H9 (cell line): Measurements from ENCODE around the gene GADD45GIP1. TPM values are rescaled to one million over a fixed set of nuclear protein-coding genes. Genes with fewer than 3 reads are reported as not detected.

Experiments
- DNase-seq: peaks from one replicate; pipeline ENCODE4 v3.0.0-alpha.2; 2017
- H2AFZ ChIP-seq: one replicate; pipeline ENCODE4 v1.6.1; 2013; ENCODE audit warnings: mild to moderate bottlenecking, low read length, control low read depth, moderate library complexity
- H2AK5ac ChIP-seq: 2 replicates; pipeline ENCODE4 v1.6.1; 2013; ENCODE audit warnings: low read length, control low read depth, mixed read lengths; ENCODE audit not compliant: insufficient read length
- H2BK120ac ChIP-seq: one replicate; pipeline ENCODE4 v1.6.1; 2013; ENCODE audit warnings: low read depth, mild to moderate bottlenecking, low read length, control low read depth, inconsistent platforms; ENCODE audit not compliant: poor library complexity, severe bottlenecking
- H2BK12ac ChIP-seq: 2 replicates; pipeline ENCODE4 v1.6.1; 2013; ENCODE audit warnings: low read length, control low read depth, mixed read lengths, low read depth; ENCODE audit not compliant: insufficient read length
- H2BK15ac ChIP-seq: 2 replicates; pipeline ENCODE4 v1.6.1; 2013; ENCODE audit warnings: low read depth, low read length, control low read depth
- H2BK20ac ChIP-seq: one replicate; pipeline ENCODE4 v1.6.1; 2013; ENCODE audit warnings: low read depth, mild to moderate bottlenecking, low read length, control low read depth, inconsistent platforms; ENCODE audit not compliant: poor library complexity, severe bottlenecking
- H2BK5ac ChIP-seq: 2 replicates; pipeline ENCODE4 v1.6.1; 2013; ENCODE audit warnings: low read length, control low read depth, mixed read lengths; ENCODE audit not compliant: insufficient read length
- H3K14ac ChIP-seq: 2 replicates; pipeline ENCODE4 v1.6.1; 2013; ENCODE audit warnings: low read length, control low read depth; ENCODE audit not compliant: insufficient read depth
- H3K18ac ChIP-seq: 2 replicates; pipeline ENCODE4 v1.6.1; 2013; ENCODE audit warnings: low read depth, mild to moderate bottlenecking, mixed read lengths, low read length, control low read depth; ENCODE audit not compliant: insufficient read length
- H3K23ac ChIP-seq: 2 replicates; pipeline ENCODE4 v1.6.1; 2013; ENCODE audit warnings: low read length, control low read depth, mixed read lengths, low read depth; ENCODE audit not compliant: insufficient read length
- H3K23me2 ChIP-seq: 2 replicates; pipeline ENCODE4 v1.6.1; 2013; ENCODE audit warnings: low read depth, mild to moderate bottlenecking, mixed read lengths, low read length, control low read depth; ENCODE audit not compliant: insufficient read length, poor library complexity, severe bottlenecking
- H3K27ac ChIP-seq: 2 replicates; pipeline ENCODE4 v1.5.1; 2013; ENCODE audit warnings: low read length, control low read depth, mixed read lengths, low read depth; ENCODE audit not compliant: insufficient read length
- H3K27me3 ChIP-seq: 2 replicates; pipeline ENCODE4 v1.6.1; 2013; ENCODE audit warnings: low read length, control low read depth, inconsistent platforms; ENCODE audit not compliant: insufficient read depth
- H3K4ac ChIP-seq: 2 replicates; pipeline ENCODE4 v1.6.1; 2013; ENCODE audit warnings: low read depth, mild to moderate bottlenecking, control low read depth, inconsistent platforms, low read length, moderate library complexity
- H3K4me1 ChIP-seq: 2 replicates; pipeline ENCODE4 v1.6.1; 2013; ENCODE audit warnings: low read length, control low read depth, inconsistent platforms; ENCODE audit not compliant: insufficient read depth
- H3K4me2 ChIP-seq: 2 replicates; pipeline ENCODE4 v1.6.1; 2013; ENCODE audit warnings: low read length, control low read depth, mixed read lengths; ENCODE audit not compliant: insufficient read length, insufficient read depth
- H3K56ac ChIP-seq: 2 replicates; pipeline ENCODE4 v1.6.1; 2013; ENCODE audit warnings: low read depth, mild to moderate bottlenecking, mixed read lengths, low read length, control low read depth; ENCODE audit not compliant: insufficient read length
- H3K79me1 ChIP-seq: 2 replicates; pipeline ENCODE4 v1.6.1; 2013; ENCODE audit warnings: low read depth, mild to moderate bottlenecking, moderate library complexity, low read length, control low read depth, inconsistent platforms; ENCODE audit not compliant: insufficient read depth, poor library complexity, severe bottlenecking
- H3K79me2 ChIP-seq: 2 replicates; pipeline ENCODE4 v1.6.1; 2013; ENCODE audit warnings: low read length, control low read depth, inconsistent platforms; ENCODE audit not compliant: insufficient read depth
- H3K9ac ChIP-seq: 2 replicates; pipeline ENCODE4 v1.6.1; 2013; ENCODE audit warnings: low read length, control low read depth, mixed read lengths; ENCODE audit not compliant: insufficient read length; ENCODE audit errors: extremely low read depth
- H3K9me3 ChIP-seq: one replicate; pipeline ENCODE4 v1.6.1; 2013; ENCODE audit warnings: low read depth, low read length, inconsistent platforms; ENCODE audit not compliant: control insufficient read depth
- H3T11ph ChIP-seq: one replicate; pipeline ENCODE4 v1.6.1; 2013; ENCODE audit warnings: mild to moderate bottlenecking, low read length, control low read depth, inconsistent platforms
- H4K20me1 ChIP-seq: one replicate; pipeline ENCODE4 v1.6.1; 2013; ENCODE audit not compliant: control insufficient read depth, insufficient read length, insufficient read depth
- H4K5ac ChIP-seq: 2 replicates; pipeline ENCODE4 v1.6.1; 2013; ENCODE audit warnings: low read depth, mild to moderate bottlenecking, mixed read lengths, low read length, control low read depth; ENCODE audit not compliant: insufficient read length
- H4K8ac ChIP-seq: replicated peaks from 2 replicates; pipeline ENCODE4 v1.6.1; 2013; ENCODE audit warnings: low read length, control low read depth, mixed read lengths, low read depth; ENCODE audit not compliant: insufficient read length
- H4K91ac ChIP-seq: 2 replicates; pipeline ENCODE4 v1.6.1; 2013; ENCODE audit warnings: low read depth, mild to moderate bottlenecking, moderate library complexity, mixed read lengths, low read length, control low read depth; ENCODE audit not compliant: insufficient read length
- H3K27ac Mint-ChIP-seq, 3 experiments: 2 replicates in 2 of 3; 3 replicates in 1 of 3; pipeline ENCODE4 v1.8.0; 2020 to 2021; ENCODE audit warnings: mixed read lengths in 3 of 3, mild to moderate bottlenecking in 1 of 3, moderate library complexity in 1 of 3
- H3K27me3 Mint-ChIP-seq: 2 replicates; pipeline ENCODE4 v1.8.0; 2021; ENCODE audit warnings: low read depth, mild to moderate bottlenecking, moderate library complexity, mixed read lengths
- H3K36me3 Mint-ChIP-seq, 3 experiments: 2 replicates in 2 of 3; 3 replicates in 1 of 3; pipeline ENCODE4 v1.8.0; 2020 to 2021; ENCODE audit warnings: low read depth in 3 of 3, mixed read lengths in 3 of 3; ENCODE audit not compliant: insufficient read depth in 1 of 3
- H3K4me1 Mint-ChIP-seq, 2 experiments: 2 replicates each; pipeline ENCODE4 v1.8.0; 2020; ENCODE audit warnings: mixed read lengths in 2 of 2
- H3K4me3 Mint-ChIP-seq, 2 experiments: 2 replicates in 1 of 2; 3 replicates in 1 of 2; pipeline ENCODE4 v1.8.0; 2020 to 2021; ENCODE audit warnings: mild to moderate bottlenecking in 2 of 2, mixed read lengths in 2 of 2, moderate library complexity in 1 of 2
- H3K9me3 Mint-ChIP-seq, 2 experiments: 2 replicates in 1 of 2; 3 replicates in 1 of 2; pipeline ENCODE4 v1.8.0; 2020; ENCODE audit warnings: mild to moderate bottlenecking in 2 of 2, mixed read lengths in 2 of 2, moderate library complexity in 1 of 2
- WGBS: extraction: QIAGEN DNeasy Blood & Tissue Kit; methylation state at CpG from one replicate; pipeline ENCODE4 v1.1.7; 2013; ENCODE audit warnings: missing lambda C conversion rate, low lambda C conversion rate, mixed read lengths; ENCODE audit not compliant: insufficient read length; ENCODE audit errors: extremely low coverage; 5-methylcytosine and 5-hydroxymethylcytosine counted together
- total RNA-seq: library from RNA; stranded (reverse); gene quantifications from 2 replicates; pipeline ENCODE4 v1.2.1, GENCODE V29; 2021
- TF ChIP-seq, protein P1 (sequence below): fragments of 200-600 bp; sonication (generic); conservative IDR thresholded peaks from 3 replicates; pipeline ENCODE4 v1.8.0; 2021; ENCODE audit warnings: antibody characterized with exemption, mild to moderate bottlenecking

The GADD45GIP1 gene
- total RNA-seq, 1 experiment from 2014 or later, result 44.5 TPM

DNA sequence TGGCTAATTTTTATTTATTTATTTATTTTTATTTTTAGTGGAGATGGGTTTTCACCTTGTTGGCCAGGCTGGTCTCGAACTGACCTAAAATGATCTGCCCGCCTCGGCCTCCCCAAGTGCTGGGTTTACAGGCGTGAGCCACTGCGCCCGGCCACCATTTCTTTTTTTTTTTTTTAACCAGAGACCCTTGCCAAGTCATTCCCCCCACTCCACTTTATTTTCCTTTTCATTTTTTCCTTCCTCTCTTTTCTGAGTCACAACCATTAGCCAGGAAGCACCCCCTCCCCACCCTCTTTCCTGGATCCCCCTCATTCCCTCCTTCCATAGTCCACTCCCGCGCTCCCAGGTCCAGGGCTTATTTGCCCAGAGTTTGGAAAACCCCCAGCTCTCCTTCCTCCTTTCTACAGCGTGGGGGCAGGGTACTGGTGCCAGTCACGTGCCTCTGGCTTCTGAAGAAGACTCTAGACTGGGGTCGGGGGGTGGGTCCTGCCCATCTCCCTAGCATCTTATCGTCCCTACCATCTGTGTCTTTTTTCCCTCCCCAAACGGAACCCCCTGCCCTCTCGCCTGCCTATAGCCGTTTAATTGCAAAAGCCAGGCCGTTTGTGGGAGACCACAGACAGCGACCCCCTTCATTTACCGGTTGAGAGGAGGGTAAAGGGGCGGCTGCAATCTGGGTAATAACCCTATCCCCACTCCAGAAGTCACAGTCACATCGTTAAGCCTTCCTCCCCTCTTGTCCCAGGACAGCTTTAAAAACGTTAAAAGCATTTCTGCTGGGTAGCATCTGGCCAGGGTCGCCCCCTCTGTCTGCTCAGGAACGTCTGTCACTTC, 19.7 kb downstream of the GADD45GIP1 start:
- H3K79me1 ChIP-seq, result peaks cover 12% of the 10 kb centered on the region
- H4K5ac ChIP-seq, result no peak overlapping the region
- no peaks in the 10 kb centered on the region for H3K27me3 ChIP-seq
- WGBS, result no CpG with 5 or more reads among the region's 23 CpGs
- H3K4me1 ChIP-seq, result no peaks in the 10 kb centered on the region; the same call in 1 of the 2 replicates
- peak; percentile 69 for DNase-seq
- Mint-ChIP-seq H3K27ac (peak overlapping the region; percentile 71 to 97 (median 97)), H3K27me3 (no peaks in the 10 kb centered on the region; the same call in 1 of the 2 replicates), H3K4me3 (peak overlapping the region; percentile 98 to 99), H3K9me3 (no peaks in the 10 kb centered on the region; a peak in 1 of 5 replicates), H3K36me3 (peaks cover 36 to 47% (median 39%) of the 10 kb centered on the region in 3 experiments), H3K4me1 (peaks cover 27 to 47% of the 10 kb centered on the region in 2 experiments)
- H3K4me2 ChIP-seq, result peak overlapping the region; percentile 30
- H2BK12ac ChIP-seq, result no peak overlapping the region
- H2BK120ac ChIP-seq, result peak overlapping the region; percentile 17
- no peak overlapping the region for H3K27ac ChIP-seq
- no peak overlapping the region for H2BK20ac ChIP-seq
- H3K4ac ChIP-seq, result no peak overlapping the region
- no peak overlapping the region for H3K9ac ChIP-seq
- H3K14ac ChIP-seq, result no peak overlapping the region
- TF ChIP-seq, protein P1, sequence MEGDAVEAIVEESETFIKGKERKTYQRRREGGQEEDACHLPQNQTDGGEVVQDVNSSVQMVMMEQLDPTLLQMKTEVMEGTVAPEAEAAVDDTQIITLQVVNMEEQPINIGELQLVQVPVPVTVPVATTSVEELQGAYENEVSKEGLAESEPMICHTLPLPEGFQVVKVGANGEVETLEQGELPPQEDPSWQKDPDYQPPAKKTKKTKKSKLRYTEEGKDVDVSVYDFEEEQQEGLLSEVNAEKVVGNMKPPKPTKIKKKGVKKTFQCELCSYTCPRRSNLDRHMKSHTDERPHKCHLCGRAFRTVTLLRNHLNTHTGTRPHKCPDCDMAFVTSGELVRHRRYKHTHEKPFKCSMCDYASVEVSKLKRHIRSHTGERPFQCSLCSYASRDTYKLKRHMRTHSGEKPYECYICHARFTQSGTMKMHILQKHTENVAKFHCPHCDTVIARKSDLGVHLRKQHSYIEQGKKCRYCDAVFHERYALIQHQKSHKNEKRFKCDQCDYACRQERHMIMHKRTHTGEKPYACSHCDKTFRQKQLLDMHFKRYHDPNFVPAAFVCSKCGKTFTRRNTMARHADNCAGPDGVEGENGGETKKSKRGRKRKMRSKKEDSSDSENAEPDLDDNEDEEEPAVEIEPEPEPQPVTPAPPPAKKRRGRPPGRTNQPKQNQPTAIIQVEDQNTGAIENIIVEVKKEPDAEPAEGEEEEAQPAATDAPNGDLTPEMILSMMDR, result no peak
- no peak overlapping the region for H2AK5ac ChIP-seq
- H4K20me1 ChIP-seq, result no peaks in the 10 kb centered on the region
- no peak overlapping the region for H3K23ac ChIP-seq
- no peak overlapping the region for H3T11ph ChIP-seq
- no peak overlapping the region for H2BK5ac ChIP-seq
- H3K18ac ChIP-seq, result no peak overlapping the region
- H4K8ac ChIP-seq, result no peak overlapping the region
- peaks cover 11% of the 10 kb centered on the region for H3K23me2 ChIP-seq
- H2AFZ ChIP-seq, result no peak overlapping the region
- no peaks in the 10 kb centered on the region for H3K9me3 ChIP-seq
- peaks cover 16% of the 10 kb centered on the region; the same call in 1 of the 2 replicates for H3K79me2 ChIP-seq
- no peak overlapping the region for H3K56ac ChIP-seq
- no peak overlapping the region for H4K91ac ChIP-seq
- no peak overlapping the region for H2BK15ac ChIP-seq
